Panc1 (cell line): ENCODE results near the gene ZNF587B. TPM values are rescaled to one million over a fixed set of nuclear protein-coding genes. Genes with fewer than 3 reads are reported as not detected.

Experiments used
- ATAC-seq: fragments of 200-7000 bp; cut with Tn5 transposase; 2 replicates; pipeline ENCODE4 v1.9.1; 2020; ENCODE audit warnings: mild to moderate bottlenecking, moderate library complexity
- Bru-seq: library from RNA; stranded (reverse); fragments of 400-500 nt; gene quantifications from one replicate; lab custom pipeline; 2021; lab: Mats Ljungman, UMichigan
- BruChase-seq, 2 experiments: library from RNA; stranded (reverse); fragments of 400-500 nt; gene quantifications; one replicate each; lab custom pipeline; 2021; lab: Mats Ljungman, UMichigan
- BruUV-seq: library from RNA; stranded (reverse); fragments of 400-500 nt; replicated peaks from 2 replicates; lab custom pipeline; 2021; lab: Mats Ljungman, UMichigan
- CTCF ChIA-PET: fragments of 300-600 bp; sonication (Branson Sonifier 250); formaldehyde crosslinking; loops from one replicate; lab custom pipeline; 2022; ENCODE audit warnings: antibody characterized with exemption; lab: Charles Lee
- POLR2A ChIA-PET: fragments of 300-600 bp; sonication (Branson Sonifier 250); formaldehyde crosslinking; loops from one replicate; lab custom pipeline; 2022; ENCODE audit warnings: antibody characterized with exemption; lab: Charles Lee
- DNase-seq: peaks from one replicate; pipeline ENCODE4 v3.0.0-alpha.2; 2010; ENCODE audit warnings: low read depth, low spot score
- H3K27ac ChIP-seq: 2 replicates; pipeline ENCODE4 v1.5.1; 2011; ENCODE audit warnings: mild to moderate bottlenecking, low read length, inconsistent platforms
- H3K27me3 ChIP-seq: fragments of 200-500 bp; sonication (Bioruptor generic); 2 replicates; pipeline ENCODE4 v1.6.0; 2014; ENCODE audit warnings: low read length, inconsistent platforms; ENCODE audit not compliant: control insufficient read depth, insufficient read depth
- H3K36me3 ChIP-seq: fragments of 200-500 bp; sonication (Bioruptor generic); 2 replicates; pipeline ENCODE4 v1.5.1; 2014; ENCODE audit warnings: inconsistent platforms, mild to moderate bottlenecking, low read length, moderate library complexity; ENCODE audit not compliant: control insufficient read depth, insufficient read depth
- H3K4me1 ChIP-seq: 2 replicates; pipeline ENCODE4 v1.5.1; 2011; ENCODE audit warnings: inconsistent platforms, mild to moderate bottlenecking, low read length, moderate library complexity; ENCODE audit not compliant: control insufficient read depth, insufficient read depth
- H3K4me3 ChIP-seq, 2 experiments: 2 replicates each; pipeline ENCODE4 v1.5.1; 2011 to 2012; ENCODE audit warnings: low read depth in 2 of 2, low read length in 2 of 2, mild to moderate bottlenecking in 2 of 2, inconsistent platforms in 1 of 2, moderate library complexity in 1 of 2
- H3K9me3 ChIP-seq: fragments of 200-500 bp; sonication (Bioruptor generic); 2 replicates; pipeline ENCODE4 v1.5.1; 2014; ENCODE audit warnings: low read depth, mild to moderate bottlenecking, inconsistent platforms, low read length, moderate library complexity; ENCODE audit not compliant: control insufficient read depth, insufficient read depth
- POLR2AphosphoS5 ChIP-seq: IDR thresholded peaks from 2 replicates; pipeline ENCODE4 v1.6.1; 2012; ENCODE audit warnings: mild to moderate bottlenecking, low read depth, low read length, moderate library complexity
- SIN3A ChIP-seq: IDR thresholded peaks from 2 replicates; pipeline ENCODE4 v1.6.1; 2012; ENCODE audit warnings: low read depth, mild to moderate bottlenecking, low read length, moderate library complexity, borderline replicate concordance; ENCODE audit not compliant: insufficient read depth
- TCF7L2 ChIP-seq: IDR thresholded peaks from 2 replicates; pipeline ENCODE4 v1.6.1; 2011; ENCODE audit warnings: mild to moderate bottlenecking, low read depth, low read length, inconsistent platforms
- in situ Hi-C: cut with HindIII; loops from 2 replicates; pipeline ENCODE4 v1.10.0; 2016; ENCODE audit warnings: low sequenced_read_pairs, low pct_unique_long_range_greater_than_20kb
- intact Hi-C: fragments of 100-400 bp; cut with micrococcal nuclease; formaldehyde crosslinking; loops from one replicate; pipeline ENCODE4 v1.10.0; 2022; ENCODE audit not compliant: unreplicated experiment
- long read RNA-seq: library from polyadenylated mRNA; unstranded; transcript quantifications from one replicate; pipeline ENCODE4 v2.0.0, GENCODE V29; 2021; ENCODE audit not compliant: unreplicated experiment
- polyA plus RNA-seq: library from polyadenylated mRNA; unstranded; fragments of >200 nt; gene quantifications from one replicate; pipeline ENCODE4 v1.2.1, GENCODE V29; 2012; ENCODE audit warnings: missing spikeins; ENCODE audit not compliant: insufficient read length
- total RNA-seq: library from RNA; stranded (reverse); gene quantifications from one replicate; pipeline ENCODE4 v1.2.1, GENCODE V29; 2021; ENCODE audit not compliant: unreplicated experiment
- TF ChIP-seq, protein P1 (sequence below): fragments of 450-650 bp; IDR thresholded peaks from 2 replicates; pipeline ENCODE4 v1.5.1; 2017; ENCODE audit warnings: mild to moderate bottlenecking
- TF ChIP-seq, protein P2 (sequence below), 2 experiments: IDR thresholded peaks; 2 replicates each; pipeline ENCODE4 v1.6.1; 2011 to 2012; ENCODE audit warnings: low read depth in 2 of 2, control low read depth in 1 of 2, low read length in 1 of 2, mild to moderate bottlenecking in 1 of 2, moderate library complexity in 1 of 2; ENCODE audit not compliant: insufficient read depth in 1 of 2

ZNF587B gene
- total RNA-seq: 17.6 TPM
- 2.7 TPM for polyA plus RNA-seq
- Bru-seq, nascent RNA: percentile 95 among the genes with signal in this experiment
- percentile 99 among the genes with signal in this experiment for BruChase-seq, experiment 1, labeled RNA remaining after a 2-hour chase
- percentile 97 among the genes with signal in this experiment for BruChase-seq, experiment 2, labeled RNA remaining after a 6-hour chase
- long read RNA-seq, partial matches to known transcripts: 2 of 5 reads
- long read RNA-seq, other reads (novel, unspliced or antisense): 1 of 5 reads

DNA sequence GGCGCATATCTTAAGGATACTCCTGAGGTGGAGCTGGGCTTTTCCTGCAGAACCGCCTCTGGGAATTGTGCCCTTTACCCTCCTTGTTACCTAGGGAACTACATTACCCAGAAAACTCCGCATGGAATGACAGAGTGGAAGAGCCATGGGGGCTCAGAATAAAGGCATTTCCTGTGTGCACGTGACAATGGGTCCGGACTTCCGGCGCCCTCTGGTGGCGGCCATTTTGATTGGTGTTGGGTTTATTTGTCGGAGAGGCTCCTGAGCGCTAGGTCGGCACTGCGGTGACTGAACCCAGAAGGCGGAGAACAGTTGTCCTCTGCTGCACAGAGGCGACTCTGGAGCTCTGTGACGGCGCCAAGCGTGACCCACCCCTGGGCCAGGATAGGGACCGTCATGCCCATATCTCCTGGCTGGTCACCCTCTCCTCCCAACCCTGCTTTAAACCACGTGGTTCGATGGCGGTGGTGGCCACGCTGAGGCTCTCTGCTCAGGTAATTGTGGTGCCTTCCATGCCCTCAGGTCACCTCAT lies at the start of gene ZNF587B:
TSS of gene ZNF587B (plus strand) at position 229 of the 532 bp plus-strand sequence. CDS start at position 459, 230 bp downstream.
- H3K27me3 ChIP-seq: no peaks in the 10 kb centered on the region
- H3K4me3 ChIP-seq: no peak within 1 kb of the TSS
- no peaks in the 10 kb centered on the region for H3K36me3 ChIP-seq
- no peak within 1 kb of the TSS for H3K27ac ChIP-seq
- DNase-seq: no peak
- TF ChIP-seq, protein P1, sequence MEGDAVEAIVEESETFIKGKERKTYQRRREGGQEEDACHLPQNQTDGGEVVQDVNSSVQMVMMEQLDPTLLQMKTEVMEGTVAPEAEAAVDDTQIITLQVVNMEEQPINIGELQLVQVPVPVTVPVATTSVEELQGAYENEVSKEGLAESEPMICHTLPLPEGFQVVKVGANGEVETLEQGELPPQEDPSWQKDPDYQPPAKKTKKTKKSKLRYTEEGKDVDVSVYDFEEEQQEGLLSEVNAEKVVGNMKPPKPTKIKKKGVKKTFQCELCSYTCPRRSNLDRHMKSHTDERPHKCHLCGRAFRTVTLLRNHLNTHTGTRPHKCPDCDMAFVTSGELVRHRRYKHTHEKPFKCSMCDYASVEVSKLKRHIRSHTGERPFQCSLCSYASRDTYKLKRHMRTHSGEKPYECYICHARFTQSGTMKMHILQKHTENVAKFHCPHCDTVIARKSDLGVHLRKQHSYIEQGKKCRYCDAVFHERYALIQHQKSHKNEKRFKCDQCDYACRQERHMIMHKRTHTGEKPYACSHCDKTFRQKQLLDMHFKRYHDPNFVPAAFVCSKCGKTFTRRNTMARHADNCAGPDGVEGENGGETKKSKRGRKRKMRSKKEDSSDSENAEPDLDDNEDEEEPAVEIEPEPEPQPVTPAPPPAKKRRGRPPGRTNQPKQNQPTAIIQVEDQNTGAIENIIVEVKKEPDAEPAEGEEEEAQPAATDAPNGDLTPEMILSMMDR: peak; percentile 81
- no peak for TF ChIP-seq SIN3A
- H3K4me1 ChIP-seq: no peaks in the 10 kb centered on the region
- ChIA-PET CTCF (no interaction called here), POLR2A (no interaction called here)
- no peaks in the 10 kb centered on the region for H3K9me3 ChIP-seq
- in situ Hi-C loops (no loop called here), intact Hi-C loops (no loop called here)
- no TSS peak for BruUV-seq
- peak; percentile 71 for ATAC-seq

DNA sequence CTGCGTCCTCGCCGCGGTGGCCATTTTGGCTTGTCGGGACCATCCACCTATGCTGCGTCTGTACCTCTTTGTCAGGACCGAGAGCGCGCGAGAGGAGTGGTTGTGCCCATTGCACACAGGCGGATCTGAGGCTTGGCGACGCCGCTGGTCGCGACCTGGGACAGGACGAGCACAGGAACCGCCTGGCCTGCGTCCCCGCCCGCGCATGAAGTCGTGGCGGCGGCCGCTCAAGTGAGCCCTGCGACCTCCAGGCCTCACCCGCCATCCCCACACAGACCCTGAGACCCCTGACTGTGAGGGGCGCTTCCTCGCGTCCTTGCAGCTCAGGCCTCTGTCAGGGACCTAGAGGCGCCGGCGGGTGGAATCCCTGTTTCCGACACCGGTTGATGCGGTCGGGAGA lies 43.8 kb upstream of the ZNF587B start:
- peaks cover 29% of the 10 kb centered on the region; the same call in 1 of the 2 replicates for H3K9me3 ChIP-seq
- POLR2A ChIA-PET: no interaction called here
- intact Hi-C loops (no loop called here), in situ Hi-C loops (no loop called here)
- H3K27me3 ChIP-seq: no peaks in the 10 kb centered on the region
- H3K4me1 ChIP-seq: no peaks in the 10 kb centered on the region
- CTCF ChIA-PET: no interaction called here
- H3K36me3 ChIP-seq: no peaks in the 10 kb centered on the region
- TF ChIP-seq TCF7L2 (no peak), POLR2AphosphoS5 (no peak), SIN3A (no peak)
- TF ChIP-seq, protein P1: no peak
- TF ChIP-seq, protein P2, sequence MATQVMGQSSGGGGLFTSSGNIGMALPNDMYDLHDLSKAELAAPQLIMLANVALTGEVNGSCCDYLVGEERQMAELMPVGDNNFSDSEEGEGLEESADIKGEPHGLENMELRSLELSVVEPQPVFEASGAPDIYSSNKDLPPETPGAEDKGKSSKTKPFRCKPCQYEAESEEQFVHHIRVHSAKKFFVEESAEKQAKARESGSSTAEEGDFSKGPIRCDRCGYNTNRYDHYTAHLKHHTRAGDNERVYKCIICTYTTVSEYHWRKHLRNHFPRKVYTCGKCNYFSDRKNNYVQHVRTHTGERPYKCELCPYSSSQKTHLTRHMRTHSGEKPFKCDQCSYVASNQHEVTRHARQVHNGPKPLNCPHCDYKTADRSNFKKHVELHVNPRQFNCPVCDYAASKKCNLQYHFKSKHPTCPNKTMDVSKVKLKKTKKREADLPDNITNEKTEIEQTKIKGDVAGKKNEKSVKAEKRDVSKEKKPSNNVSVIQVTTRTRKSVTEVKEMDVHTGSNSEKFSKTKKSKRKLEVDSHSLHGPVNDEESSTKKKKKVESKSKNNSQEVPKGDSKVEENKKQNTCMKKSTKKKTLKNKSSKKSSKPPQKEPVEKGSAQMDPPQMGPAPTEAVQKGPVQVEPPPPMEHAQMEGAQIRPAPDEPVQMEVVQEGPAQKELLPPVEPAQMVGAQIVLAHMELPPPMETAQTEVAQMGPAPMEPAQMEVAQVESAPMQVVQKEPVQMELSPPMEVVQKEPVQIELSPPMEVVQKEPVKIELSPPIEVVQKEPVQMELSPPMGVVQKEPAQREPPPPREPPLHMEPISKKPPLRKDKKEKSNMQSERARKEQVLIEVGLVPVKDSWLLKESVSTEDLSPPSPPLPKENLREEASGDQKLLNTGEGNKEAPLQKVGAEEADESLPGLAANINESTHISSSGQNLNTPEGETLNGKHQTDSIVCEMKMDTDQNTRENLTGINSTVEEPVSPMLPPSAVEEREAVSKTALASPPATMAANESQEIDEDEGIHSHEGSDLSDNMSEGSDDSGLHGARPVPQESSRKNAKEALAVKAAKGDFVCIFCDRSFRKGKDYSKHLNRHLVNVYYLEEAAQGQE (IDR thresholded peaks at IDR 0.05; ENCODE audit: insufficient read depth in 1 of 2, low read depth in 2 of 2, low read length in 1 of 2): no peak
- no peak overlapping the region for H3K4me3 ChIP-seq
- ATAC-seq: no peak
- no TSS peak for BruUV-seq
- DNase-seq: no peak
- H3K27ac ChIP-seq: no peak overlapping the region
